Measurements from ENCODE around the gene TMED10. TPM values are rescaled to one million over a fixed set of nuclear protein-coding genes. Genes with fewer than 3 reads are reported as not detected.
A peak's percentile ranks its signal among the peaks of the same experiment; 100 is the strongest.

Gene TMED10
- 155 and 159 TPM in 2 replicates for total RNA-seq (2014; rRNA removed; shearing (Covaris generic))

- DNase-seq (ENCODE audit: low spot score) = no peak
Measured at GRCh38 chr14:75176142-75176820, at the start of gene TMED10. TSS of gene TMED10 (minus strand) at chr14:75176612. CDS start at chr14:75176579, 33 bp downstream.

GRCh38 chr14:75224561-75224960, 48.1 kb upstream of the TMED10 start:
- no peak for DNase-seq (ENCODE audit: low spot score)

GRCh38 chr14:75223664-75224154, 47.3 kb upstream of the TMED10 start:
- DNase-seq (ENCODE audit: low spot score) = peak; percentile 11

- DNase-seq (ENCODE audit: low spot score) = peak; percentile 70
Measured at GRCh38 chr14:75222208-75222701, 45.8 kb upstream of the TMED10 start.

GRCh38 chr14:75221797-75222196, 45.4 kb upstream of the TMED10 start:
- DNase-seq (ENCODE audit: low spot score) = no peak

GRCh38 chr14:75220156-75220555, 43.7 kb upstream of the TMED10 start:
- no peak for DNase-seq (ENCODE audit: low spot score)

DNA sequence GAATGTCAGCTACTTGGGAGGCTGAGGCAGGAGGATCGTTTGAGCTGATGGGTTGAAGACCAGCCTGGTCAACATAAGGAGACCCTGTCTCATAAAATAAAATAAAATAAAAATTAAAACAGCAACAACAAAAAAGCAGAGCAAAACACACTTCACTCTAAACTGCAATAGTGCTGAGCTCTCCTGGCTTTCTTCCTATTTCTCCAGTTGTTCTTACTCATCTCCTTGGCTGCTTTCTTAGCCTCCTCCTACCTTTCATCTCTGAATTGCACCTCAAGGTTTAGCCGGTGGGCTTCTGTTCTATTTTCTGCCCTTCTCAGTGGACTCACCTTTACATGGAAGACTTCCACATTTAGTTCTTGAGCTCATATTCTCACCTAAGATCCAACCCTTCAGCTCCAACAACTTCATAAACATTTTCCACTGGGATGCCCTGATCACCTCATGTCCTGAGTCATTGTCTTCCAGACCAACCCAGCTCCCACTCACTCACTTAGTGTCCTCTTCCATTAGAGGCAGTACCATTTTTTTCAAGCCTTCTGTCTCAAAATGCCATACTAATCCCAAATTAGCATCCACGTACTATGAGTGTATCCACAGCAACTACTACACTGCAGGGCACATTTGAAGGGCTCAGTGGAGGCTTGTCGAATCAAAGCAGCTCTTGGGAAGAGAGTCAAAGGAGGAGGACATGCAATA, 41.2 kb upstream of the TMED10 start:
- no peak for DNase-seq (ENCODE audit: low spot score)

DNA sequence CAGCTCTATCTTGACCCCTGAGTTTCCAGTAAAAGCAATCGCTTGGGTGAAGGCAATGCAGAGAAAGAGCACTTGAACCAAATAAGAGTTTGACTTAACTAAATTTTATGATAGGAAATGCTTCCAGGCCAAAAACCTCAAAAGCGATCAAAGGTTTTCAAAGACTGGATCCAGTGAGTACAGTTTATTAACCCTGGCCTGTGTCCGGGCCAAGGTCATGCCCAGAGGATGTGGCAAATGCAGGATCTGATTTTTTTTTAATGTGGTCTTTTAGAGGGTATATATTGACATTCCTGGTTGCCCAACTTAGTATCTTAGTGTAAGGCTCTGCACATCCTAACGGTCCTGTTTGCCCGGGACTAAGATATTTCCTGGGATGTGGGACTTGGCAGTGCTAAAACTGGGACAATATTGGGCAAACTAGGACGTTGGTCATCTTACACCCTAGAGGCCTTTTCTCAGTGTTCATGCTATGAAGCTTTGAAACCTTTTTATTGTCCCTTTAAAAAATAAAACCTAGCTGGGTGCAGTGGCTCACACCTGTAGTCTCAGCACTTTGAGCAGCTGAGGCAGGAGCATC, 40.1 kb upstream of the TMED10 start:
- no peak for DNase-seq (ENCODE audit: low spot score)

DNA sequence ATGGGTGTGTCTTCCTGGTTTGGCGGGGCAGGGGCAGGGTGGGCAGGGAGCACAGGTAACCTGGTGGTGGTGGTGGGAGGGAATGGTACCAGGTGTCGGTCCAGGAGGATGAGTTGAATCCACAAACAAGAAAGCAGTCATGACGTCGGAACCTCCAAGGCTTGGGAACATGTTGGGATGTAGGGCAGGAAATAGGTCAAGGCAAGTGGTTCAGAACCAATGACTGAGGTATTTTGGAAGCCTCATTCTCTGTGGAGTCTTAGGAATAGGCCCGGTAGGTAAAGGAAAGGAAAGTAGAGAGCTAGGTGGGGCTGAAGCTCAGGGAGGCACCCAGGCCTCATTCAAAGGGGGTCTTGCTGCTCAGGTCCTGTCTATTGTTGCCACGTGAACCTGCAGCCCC, 39.1 kb upstream of the TMED10 start:
- no peak for DNase-seq (ENCODE audit: low spot score)

GRCh38 chr14:75214558-75214957, 38.1 kb upstream of the TMED10 start:
- DNase-seq (ENCODE audit: low spot score) = no peak

DNA sequence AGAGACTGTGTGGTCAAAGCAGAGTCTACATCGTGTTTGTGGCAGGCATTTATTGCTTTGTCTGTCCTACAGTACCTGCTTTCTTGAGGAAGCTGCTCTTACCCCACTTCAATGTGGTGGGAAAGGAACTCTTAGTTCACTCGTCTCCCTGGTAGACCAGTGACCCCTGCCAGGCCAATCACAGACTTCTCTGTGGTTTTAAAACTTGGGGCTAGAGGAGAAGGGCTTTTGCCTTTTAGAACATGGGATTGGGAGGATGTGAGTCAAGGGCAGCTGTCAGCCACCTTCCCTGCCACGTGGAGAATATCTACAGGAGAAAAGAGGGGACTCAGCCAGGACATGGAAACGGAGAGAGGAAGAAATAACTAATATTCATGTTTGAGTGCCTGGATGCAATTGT, 36.8 kb upstream of the TMED10 start:
- no peak for DNase-seq (ENCODE audit: low spot score)

- no peak for DNase-seq (ENCODE audit: low spot score)
Measured at GRCh38 chr14:75208843-75209242, 32.4 kb upstream of the TMED10 start.

GRCh38 chr14:75206190-75206589, 29.8 kb upstream of the TMED10 start:
- DNase-seq (ENCODE audit: low spot score) = no peak

- no peak for DNase-seq (ENCODE audit: low spot score)
Measured at GRCh38 chr14:75205591-75205990, 29.2 kb upstream of the TMED10 start.

DNA sequence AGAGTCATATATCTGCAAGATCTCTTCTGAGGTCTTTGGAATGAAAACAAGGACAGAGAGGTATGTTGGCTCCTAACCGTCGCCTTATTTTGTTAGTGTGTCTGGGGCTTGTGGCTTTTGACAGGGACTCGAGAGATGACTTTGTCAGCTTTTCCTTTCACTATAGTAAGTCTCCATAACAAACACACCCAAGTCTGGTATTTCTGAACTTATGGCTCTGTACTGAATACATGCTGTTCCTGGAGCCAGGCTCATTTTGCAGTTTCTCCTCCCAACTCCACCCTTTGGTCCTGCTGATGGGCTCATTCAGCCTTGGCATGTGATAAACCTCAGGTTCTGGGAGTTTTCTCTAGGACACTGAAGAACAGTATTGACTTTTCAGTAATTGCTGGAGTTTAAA, 27.7 kb upstream of the TMED10 start:
- DNase-seq (ENCODE audit: low spot score) = no peak

GRCh38 chr14:75202657-75203056, 26.2 kb upstream of the TMED10 start:
- no peak for DNase-seq (ENCODE audit: low spot score)

- no peak for DNase-seq (ENCODE audit: low spot score)
Measured at GRCh38 chr14:75201087-75201486, 24.7 kb upstream of the TMED10 start.

DNA sequence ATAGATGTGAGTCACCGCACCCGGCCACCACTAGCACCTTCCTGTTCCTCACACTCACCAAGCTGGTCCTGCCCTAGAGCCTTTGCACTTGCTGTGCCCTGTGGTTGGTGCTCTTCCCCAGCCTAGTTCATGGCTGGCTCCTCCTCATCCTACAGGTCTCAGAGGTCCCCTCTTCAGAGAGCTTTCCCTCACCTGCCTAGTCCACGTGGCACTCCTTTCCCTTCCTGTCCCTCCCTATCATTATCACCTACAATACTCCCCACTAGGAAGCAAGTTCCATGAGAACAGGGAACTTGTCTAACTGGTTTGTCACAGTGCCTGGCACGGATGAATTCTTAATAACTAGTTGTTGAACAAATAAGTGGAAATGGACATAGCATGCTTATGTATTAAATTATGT, 24.0 kb upstream of the TMED10 start:
- no peak for DNase-seq (ENCODE audit: low spot score)

DNA sequence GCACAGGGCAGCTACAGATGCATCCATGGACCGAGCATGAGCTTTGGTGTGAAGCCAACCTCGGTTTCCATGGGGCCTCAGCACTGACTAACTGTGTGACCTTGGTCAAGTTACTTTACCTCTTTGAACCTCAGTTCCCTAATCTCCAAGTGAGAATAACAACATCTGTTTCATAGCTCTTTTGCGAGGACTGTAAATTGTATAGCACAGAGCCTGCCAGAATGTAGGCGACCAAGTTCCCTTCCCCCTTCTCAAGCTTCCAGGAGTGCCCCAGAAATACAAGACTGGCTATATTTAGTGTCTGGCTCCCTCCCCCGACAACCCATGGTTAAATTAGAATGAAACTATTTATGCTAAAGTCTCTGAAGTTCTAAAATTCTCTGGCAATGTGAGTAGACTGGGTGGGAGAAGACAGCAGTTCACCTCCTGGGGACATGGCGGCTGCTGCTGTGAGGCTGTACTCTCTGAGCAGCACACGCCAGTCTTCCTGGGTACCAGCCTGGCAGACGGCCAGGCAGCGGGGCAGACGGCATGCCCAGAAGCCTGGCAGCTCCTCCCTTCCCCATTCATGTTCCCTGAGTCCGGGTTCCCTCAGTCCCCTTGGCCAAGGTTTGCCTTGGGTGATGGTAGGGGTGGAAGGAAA, 22.0 kb upstream of the TMED10 start:
- DNase-seq (ENCODE audit: low spot score) = no peak

GRCh38 chr14:75197338-75197737, 20.9 kb upstream of the TMED10 start:
- no peak for DNase-seq (ENCODE audit: low spot score)

- DNase-seq (ENCODE audit: low spot score) = no peak
Measured at GRCh38 chr14:75196468-75196867, 20.1 kb upstream of the TMED10 start.

- no peak for DNase-seq (ENCODE audit: low spot score)
Measured at GRCh38 chr14:75196064-75196463, 19.7 kb upstream of the TMED10 start.

Data from A172 (cell line).